SKM-1 treated with dmso at 0.1 percent for 144 hours (cell line): ENCODE data around the gene MUC2.
"Not testable (repeated sequence)": the region's sequence is repeated elsewhere in the genome, so short reads cannot be mapped to it uniquely, and the experiment has no call there.

ENCODE experiments used
- DNase-seq: peaks from one replicate; lab custom pipeline; 2025; ENCODE audit not compliant: unreplicated experiment; lab: John Stamatoyannopoulos, UW

Gene MUC2

DNA sequence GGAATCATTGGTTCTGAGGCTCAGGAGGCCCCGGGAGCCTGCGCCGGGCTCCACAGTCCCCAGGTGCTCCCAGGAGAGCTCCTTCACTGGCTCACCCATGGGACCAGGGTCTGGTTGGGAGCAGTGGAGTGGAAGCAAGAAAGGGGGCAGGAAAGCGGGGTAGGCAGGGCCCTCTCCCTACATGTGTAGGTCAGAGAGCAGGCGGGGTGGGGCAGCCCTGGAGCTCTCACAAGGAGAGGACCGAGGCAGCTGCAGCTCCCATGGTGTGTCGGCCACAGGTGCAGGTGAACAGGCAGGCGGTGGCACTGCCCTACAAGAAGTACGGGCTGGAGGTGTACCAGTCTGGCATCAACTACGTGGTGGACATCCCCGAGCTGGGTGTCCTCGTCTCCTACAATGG is 28.3 kb downstream of the MUC2 start:
- no peak for DNase-seq

DNA sequence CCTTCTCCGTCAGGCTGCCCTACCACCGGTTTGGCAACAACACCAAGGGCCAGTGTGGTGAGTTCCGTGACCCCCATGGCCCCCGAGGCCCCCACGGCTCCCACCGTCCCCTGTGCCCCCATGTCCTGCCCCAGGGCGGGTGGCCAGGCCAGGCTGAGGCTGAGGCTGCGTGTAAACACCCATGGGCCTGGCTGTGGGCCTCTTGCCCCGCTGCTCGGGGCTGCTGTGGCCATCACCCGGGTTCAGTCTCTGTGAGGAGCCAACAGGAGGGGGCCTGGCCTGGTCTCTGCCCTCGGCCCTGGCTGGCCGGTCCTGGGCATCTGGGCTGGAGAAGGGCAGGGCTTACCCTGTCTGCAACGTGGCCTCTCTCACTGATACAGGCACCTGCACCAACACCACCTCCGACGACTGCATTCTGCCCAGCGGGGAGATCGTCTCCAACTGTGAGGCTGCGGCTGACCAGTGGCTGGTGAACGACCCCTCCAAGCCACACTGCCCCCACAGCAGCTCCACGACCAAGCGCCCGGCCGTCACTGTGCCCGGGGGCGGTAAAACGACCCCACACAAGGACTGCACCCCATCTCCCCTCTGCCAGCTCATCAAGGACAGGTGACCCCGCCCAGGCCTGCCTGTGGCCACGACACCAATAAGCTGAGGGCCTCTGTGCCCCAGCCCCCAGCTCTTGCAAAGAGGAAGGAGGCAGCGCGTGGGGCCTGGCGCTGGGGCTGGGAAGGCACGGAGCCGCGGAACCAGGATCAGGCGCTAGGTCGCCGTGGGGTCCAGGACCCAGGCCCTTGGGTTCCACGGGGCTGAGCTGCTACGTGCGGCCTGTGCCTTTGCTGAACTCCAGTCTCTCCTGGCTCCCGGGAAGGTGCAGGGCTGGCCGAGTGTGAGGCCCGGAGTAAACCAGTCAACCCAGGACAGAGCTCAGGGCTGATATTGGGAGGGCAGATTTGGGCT is 29.0 kb downstream of the MUC2 start:
- no peak for DNase-seq

- no peak for DNase-seq
Measured at GRCh38 chr11:1104411-1105182, 29.9 kb downstream of the MUC2 start.

GRCh38 chr11:1105183-1105565 is 30.5 kb downstream of the MUC2 start:
- no peak for DNase-seq

- DNase-seq = no peak
Measured at GRCh38 chr11:1106387-1106786, 31.7 kb downstream of the MUC2 start.

DNA sequence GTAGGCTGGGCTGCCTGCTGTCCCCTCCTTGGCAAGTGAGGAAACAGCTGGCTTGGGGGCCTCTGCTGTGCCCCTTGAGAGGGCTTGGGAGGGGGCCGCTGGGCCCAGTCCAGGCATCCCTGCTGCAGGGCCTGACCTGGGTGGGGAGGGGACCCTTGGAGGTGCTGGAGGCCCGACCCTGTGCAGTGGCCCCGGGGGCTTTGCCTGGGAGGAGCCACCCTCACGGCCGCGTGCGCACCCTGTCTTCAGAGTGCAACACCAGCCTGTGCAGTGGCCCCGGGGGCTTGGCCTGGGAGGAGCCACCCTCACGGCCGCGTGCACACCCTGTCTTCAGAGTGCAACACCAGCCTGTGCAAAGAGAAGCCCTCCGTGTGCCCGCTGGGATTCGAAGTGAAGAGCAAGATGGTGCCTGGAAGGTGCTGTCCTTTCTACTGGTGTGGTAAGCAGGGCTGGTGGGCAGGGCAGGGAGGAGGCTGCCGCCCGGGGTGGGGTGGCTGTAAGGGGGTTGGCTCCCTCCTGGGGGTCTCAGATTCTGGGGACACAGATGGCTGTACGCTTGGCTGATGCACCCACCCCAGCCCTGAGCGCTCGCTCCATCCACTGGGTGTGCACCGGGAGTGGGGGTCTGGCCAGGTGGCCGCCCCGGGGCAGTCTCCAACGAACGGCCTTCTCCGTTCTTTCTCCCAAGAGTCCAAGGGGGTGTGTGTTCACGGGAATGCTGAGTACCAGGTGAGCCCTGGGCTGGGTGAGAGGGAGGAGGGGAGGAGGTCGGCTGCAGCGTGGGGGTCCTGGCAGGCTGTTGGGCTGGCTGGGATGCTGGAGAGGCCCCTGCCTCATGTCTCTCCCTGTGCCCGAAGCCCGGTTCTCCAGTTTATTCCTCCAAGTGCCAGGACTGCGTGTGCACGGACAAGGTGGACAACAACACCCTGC is 32.9 kb downstream of the MUC2 start:
- no peak for DNase-seq

GRCh38 chr11:1108246-1108900 is 33.7 kb downstream of the MUC2 start:
- DNase-seq = no peak

DNA sequence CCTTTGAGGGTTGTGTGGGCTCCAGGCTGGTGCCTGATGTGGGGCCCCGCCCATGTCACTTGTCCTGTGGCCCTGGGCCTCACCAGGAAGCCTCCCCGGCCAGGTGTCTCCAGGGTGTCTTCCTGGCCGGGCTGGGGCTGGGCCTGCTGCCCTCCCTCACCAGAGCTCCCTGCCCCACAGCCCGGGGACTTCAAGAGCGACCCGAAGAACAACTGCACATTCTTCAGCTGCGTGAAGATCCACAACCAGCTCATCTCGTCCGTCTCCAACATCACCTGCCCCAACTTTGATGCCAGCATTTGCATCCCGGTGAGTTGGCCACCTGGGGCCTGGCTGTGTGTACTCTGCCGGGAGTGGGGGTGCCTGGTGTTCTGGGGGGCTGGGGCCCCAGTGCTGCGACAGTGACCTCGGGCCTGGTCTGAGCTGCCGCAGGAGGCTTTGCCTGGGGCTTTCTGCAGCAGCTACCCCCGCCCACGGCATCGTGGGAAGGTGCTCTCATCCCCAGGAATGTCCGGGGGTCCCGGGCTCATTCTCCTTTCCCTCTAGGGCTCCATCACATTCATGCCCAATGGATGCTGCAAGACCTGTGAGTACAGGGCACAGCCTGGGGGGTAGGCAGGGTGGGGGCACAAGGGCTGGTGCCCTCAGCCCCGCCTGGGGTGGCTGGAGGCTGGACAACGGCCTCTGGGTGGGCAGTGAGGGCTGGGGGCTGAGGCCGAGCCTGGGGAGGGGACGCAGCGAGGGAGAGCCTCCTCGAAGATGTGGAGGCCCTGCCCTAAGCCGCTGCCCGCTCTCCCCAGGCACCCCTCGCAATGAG is 34.6 kb downstream of the MUC2 start:
- DNase-seq = no peak

DNA sequence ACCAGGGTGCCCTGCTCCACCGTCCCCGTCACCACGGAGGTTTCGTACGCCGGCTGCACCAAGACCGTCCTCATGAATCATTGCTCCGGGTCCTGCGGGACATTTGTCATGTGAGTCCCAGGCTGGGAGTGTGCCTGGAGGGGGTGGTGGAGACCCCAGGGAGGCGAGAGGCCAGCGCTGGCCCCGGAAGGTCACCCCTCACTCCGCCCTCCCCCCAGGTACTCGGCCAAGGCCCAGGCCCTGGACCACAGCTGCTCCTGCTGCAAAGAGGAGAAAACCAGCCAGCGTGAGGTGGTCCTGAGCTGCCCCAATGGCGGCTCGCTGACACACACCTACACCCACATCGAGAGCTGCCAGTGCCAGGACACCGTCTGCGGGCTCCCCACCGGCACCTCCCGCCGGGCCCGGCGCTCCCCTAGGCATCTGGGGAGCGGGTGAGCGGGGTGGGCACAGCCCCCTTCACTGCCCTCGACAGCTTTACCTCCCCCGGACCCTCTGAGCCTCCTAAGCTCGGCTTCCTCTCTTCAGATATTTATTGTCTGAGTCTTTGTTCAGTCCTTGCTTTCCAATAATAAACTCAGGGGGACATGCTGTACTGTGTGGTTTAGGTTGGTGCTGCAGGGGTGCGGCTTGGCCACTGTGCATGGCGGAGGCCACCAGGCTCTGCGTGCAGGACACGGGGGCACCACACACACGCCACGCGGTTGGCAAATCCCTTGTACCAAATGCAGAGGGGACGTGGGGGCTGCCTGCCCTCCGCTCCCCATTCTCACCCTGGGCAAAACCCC is 35.4 kb downstream of the MUC2 start:
- no peak for DNase-seq

GRCh38 chr11:1111545-1112212 is 37.0 kb downstream of the MUC2 start:
- no peak for DNase-seq

- DNase-seq = no peak
Measured at GRCh38 chr11:1112351-1113191, 37.9 kb downstream of the MUC2 start.

DNA sequence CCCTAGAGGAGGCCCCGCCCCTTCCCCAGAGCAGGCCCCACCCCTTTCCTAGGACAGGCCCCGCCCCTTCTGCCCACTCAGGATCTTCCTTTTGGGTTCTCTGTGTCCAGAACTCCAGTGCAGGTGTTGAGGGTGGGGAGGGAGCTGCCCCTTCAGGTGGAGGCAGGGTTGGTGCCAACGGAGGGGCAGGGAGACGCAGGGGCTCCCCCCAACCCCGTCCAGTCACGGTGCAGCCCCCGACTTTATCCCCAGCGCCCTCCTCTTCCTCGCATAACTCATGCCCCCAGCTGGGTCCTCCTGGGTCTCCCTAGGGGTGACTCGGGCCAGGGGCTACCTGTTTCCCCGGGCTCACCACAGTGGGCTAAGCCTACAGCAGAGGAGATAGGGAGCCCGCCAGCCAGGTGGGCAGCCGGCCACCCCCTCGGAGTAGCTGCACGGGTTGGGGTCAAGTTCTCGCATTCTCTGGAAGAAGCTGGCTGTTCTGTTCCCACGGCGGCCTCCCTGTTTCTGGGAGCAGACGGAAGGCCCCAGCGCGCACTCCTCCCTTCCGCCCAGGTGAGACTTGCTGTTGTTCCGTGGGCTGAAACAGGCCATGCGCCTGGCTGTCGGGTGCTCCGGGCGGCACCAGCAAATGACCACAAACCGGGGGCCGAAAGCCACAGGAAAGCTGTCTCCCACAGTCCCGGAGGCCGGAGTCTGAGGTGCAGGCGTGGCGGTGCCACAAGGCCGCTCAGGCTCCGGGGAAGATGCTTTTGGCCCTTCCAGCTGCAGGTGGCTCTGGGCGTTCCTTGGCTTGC is 38.9 kb downstream of the MUC2 start:
- no peak for DNase-seq

DNA sequence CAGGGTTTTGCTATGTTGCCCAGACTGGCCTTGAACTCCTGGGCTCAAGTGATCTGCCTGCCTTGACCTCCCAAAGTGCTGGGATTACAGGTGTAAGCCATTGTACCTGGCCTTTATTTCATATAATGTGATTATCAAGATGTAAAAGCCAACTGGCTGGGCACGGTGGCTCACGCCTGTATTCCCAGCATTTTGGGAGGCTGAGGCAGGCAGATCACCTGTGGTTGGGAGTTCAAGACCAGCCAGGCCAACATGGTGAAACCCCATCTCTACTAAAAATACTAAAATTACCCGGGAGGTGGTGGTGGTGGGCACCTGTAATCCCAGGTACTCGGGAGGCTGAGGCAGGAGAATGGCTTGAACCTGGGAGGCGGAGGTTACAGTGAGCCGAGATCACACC is 40.6 kb downstream of the MUC2 start:
- not testable (repeated sequence) for DNase-seq

- DNase-seq = no peak
Measured at GRCh38 chr11:1116104-1116503, 41.4 kb downstream of the MUC2 start.

- no peak for DNase-seq
Measured at GRCh38 chr11:1116666-1117390, 42.2 kb downstream of the MUC2 start.

DNA sequence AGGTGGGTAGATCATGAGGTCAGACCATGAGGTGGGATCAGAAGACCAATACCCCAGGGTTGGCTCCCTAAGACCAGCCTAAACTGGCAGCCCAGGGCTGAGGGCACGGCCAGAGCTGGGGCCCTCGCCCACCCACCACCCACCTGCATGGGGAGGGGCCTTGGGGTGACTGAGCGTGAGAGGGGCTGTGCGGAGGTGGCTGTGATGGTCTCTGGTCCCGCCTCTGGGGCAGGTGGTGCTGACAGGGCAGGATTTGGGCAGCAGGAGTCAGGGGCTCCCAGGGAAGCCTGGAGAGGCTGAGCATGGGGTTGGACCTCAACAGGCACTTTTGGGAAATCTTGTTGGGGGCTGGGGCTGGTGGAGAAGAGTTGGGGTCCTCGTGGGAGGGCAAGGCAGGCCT is 43.3 kb downstream of the MUC2 start:
- no peak for DNase-seq
